HG02970 (cell line): ENCODE results near the gene SRSF3.
"Not testable (repeated sequence)": the region's sequence is repeated elsewhere in the genome, so short reads cannot be mapped to it uniquely, and the experiment has no call there.

ENCODE experiments used
- ATAC-seq: cut with Tn5 transposase; IDR thresholded peaks from one replicate; pipeline ENCODE4 v1.9.1; 2021; ENCODE audit warnings: mild to moderate bottlenecking, moderate library complexity, moderate number of reproducible peaks; ENCODE audit not compliant: unreplicated experiment, low FRiP score

The SRSF3 gene

DNA sequence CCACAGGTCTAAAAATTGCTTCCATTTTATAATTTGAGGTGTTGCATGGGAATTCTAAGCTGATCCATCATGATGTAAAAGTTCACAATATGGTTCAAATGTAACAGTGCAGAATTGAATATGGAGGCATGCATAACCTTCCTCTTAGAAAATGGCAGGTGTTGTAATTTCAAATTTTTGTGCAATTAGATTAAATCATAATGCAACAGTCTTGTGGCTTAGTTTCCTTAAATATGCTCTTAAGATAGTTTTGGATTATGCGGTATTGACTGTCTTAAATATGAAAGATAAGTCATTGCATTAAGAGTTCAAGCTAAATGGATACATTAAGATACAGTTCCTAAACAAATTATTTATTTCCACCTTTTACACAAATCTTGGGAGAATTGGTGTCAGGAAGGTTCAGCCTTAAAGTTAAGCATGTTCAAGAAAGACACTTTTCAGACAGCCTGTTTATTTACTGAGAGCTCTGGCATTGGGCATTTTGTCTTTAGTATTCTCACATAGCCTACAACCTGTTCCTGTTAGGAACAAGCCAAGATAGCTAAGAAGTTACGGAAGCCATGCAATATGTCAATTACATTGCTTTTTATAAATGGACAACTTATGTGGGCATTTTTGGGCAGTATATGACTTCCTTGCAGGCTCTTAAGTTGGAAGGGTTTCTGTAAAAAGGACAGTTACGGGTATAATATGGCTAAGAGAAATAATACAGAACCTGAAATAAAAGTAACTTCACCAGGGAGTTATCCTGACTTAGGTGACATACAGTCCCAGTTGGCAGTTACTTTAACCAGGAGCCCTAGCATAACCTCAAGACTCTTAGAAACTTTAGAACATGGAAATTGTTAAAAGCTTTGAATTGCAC lies 9.3 kb downstream of the SRSF3 start:
- no peak for ATAC-seq

DNA sequence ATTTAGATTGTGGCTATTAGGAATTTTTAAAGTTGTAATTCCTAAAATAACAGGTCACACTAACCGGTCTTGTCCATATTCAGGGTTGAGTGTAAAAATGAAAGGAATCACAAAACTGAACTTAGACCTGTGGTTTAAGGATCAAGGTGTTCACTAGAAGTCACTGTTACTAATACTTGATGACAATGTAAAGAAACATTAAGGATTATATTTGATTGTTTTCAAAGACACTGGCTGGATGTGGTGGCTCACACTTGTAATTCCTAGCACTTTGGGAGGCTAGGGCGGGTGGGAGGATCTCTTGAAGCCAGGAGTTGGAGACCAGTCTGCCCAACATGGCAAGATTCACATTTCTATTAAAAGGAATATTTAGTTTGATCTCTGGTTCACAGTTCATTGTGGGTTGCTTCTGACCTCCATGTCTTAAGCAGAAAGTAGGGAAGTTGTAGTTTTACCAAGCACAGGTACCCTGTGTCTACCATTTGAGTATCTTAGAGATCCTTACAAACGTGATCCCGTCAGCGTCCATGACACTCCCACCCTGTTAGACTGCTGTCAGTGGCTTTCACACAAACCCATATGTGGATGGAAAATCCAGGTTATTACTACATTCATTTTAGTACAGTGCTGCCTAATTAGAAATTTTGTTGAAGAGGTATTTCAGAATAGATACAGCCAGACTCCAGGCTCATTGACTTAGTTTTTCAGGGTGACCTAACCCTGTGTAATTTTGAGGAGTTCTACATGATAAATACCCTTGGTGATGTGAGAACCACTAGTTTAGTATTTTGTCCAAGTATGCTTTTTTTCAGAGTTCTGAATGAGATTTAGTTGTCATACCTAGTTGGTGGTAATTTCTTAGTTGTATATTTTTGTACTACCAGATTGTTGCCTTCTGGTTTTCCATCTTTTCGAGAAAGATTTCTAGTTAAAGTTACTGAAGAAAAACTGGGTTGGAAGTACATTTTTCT lies 10.2 kb downstream of the SRSF3 start:
- no peak for ATAC-seq

- ATAC-seq: no peak
Measured at GRCh38 chr6:36605143-36605542, 11.0 kb downstream of the SRSF3 start.

GRCh38 chr6:36605560-36606391 lies 11.6 kb downstream of the SRSF3 start:
- ATAC-seq: no peak

DNA sequence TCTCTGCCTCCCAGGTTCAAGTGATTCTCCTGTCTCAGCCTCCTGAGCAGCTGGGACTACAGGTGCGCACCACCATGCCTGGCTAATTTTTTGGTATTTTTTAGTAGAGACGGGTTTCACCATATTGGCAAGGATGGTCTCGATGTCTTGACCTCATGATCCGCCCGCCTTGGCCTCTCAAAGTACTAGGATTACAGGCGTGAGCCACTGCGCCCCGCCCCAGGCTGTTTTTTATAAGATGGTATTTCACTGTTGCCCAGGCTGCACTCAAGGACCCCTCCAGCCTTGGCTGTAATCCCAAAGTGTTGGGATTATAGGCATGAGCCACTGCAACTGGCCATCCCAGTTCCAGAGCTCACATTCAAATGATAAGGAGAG lies 13.1 kb downstream of the SRSF3 start:
- not testable (repeated sequence) for ATAC-seq

DNA sequence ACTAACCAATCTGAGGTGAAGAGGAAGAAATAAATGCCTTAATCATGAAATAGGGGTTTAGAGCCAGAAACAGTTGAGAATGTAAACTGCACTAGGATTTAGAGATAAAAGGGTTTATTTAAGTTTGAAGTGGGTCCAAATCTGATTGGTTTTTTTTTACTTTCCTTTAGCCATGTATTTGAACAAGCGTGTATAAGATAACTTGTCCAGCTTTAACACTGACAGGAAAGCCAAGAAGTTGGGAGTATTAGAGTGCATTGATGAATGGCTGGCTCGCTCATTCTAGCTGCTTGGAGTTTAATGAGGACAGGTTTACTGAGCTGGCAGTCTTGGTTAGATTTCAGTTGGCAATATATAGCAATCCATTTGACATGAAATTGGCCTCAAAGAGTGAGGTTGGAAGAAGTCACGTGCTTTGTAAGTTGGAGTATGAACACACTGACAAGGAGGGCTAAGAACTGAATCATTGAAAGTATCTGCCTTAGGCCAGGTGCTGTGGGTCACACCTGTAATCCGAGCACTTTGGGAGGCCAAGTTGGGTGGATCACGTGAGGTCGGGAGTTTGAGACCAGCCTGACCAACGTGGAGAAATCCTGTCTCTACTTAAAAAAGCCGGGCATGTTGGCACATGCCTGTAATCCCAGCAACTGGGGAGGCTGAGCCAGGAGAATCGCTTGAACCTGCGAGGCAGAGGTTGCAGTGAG lies 13.7 kb downstream of the SRSF3 start:
- no peak for ATAC-seq

GRCh38 chr6:36608788-36609563 lies 14.8 kb downstream of the SRSF3 start:
- no peak for ATAC-seq

DNA sequence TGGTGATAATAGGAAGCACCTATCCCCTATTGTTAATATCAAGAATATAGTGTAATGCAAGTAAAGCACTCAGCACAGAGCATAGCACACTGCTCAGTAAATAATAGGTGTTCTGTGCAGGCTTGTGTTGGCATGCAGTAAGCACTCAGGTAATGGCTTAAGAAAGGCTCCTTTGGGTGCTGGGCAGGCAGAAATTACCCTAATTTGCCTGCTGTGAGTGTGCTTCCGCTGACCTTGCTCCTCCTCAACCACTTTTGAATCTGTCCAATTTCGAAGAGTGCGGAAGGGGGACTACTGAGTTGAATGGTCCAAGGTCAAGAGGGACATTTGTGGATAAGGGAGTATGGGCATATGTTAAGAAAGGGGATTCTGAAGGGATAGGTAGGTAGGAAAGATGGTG lies 15.4 kb downstream of the SRSF3 start:
- no peak for ATAC-seq

DNA sequence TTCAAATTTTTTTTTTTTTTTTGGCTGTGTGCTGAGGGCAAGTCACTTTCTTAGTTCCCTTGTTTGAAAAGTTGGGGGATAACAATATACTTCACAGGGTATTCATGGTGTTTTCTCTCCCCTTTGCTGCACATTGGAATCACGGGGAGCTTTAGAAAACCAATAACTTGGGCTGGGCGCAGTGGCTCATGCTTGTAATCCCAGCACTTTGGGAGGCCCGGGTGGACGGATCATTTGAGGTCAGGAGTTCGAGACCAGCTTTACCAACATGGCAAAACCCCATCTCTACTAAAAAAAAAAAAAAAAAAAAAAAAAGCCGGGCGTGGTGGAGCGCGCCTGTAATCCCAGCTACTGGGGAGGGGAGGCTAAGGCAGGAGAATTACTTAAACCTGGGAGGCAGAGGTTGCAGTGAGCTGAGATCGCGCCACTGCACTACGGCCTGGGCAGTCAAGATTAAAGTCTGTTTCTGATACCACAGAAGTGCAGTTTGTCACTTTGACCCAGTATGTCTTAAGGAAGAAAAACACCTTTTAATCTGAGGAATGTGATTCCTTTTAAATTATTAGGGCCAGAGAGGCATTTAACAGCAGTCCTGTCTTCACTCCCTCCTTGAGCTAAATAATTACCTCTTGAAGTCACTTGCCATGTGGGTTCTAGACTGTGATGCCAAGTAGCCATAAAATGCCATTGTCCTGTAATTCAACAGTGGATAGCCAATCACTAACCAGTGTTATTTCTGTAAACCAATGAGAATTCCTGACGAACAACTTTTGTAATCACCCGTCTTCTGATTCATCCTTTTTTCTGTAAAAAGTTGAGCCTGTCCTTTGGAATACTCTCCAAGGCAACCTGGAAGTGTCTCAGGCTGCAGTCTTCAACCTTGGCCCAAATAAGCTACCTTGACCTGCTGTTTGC lies 16.1 kb downstream of the SRSF3 start:
- no peak for ATAC-seq

GRCh38 chr6:36610956-36611336 lies 16.8 kb downstream of the SRSF3 start:
- ATAC-seq: no peak

GRCh38 chr6:36611679-36612078 lies 17.5 kb downstream of the SRSF3 start:
- ATAC-seq: not testable (repeated sequence)

- ATAC-seq: no peak
Measured at GRCh38 chr6:36612101-36612625, 18.0 kb downstream of the SRSF3 start.

- no peak for ATAC-seq
Measured at GRCh38 chr6:36613200-36613995, 19.2 kb downstream of the SRSF3 start.

DNA sequence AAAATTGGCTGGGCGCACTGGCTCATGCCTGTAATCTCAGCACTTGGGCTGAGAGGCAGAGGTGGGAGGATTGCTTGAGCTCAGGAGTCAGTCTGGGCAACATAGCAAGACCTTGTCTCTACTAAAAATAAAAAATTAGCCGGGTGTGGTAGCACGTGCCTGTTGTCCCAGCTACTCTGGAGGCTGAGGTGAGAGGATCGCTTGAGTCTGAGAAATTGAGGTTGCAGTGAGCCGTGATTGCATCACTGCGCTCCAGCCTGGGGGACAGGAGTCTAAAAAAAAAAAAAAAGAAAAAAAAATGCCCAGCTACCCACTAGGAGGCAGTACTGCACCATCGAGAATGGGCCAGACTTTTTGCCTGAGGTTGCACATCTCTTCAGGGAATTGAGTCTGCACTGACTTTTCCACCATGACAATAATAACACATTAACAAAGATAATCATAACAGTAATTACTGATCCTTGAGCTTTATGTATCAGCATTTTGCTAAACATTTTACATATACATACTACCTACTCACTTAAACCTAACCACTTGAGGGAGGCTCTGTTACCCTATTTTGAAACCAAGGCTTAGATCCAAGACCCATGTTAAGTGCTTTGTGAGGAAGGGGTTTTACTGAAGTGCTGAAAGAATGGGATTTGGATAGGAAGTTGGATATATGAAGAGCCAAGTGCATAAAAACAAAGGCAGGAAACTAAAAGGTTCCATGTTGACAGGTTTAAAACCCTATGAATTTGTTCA lies 21.0 kb downstream of the SRSF3 start:
- ATAC-seq: no peak

DNA sequence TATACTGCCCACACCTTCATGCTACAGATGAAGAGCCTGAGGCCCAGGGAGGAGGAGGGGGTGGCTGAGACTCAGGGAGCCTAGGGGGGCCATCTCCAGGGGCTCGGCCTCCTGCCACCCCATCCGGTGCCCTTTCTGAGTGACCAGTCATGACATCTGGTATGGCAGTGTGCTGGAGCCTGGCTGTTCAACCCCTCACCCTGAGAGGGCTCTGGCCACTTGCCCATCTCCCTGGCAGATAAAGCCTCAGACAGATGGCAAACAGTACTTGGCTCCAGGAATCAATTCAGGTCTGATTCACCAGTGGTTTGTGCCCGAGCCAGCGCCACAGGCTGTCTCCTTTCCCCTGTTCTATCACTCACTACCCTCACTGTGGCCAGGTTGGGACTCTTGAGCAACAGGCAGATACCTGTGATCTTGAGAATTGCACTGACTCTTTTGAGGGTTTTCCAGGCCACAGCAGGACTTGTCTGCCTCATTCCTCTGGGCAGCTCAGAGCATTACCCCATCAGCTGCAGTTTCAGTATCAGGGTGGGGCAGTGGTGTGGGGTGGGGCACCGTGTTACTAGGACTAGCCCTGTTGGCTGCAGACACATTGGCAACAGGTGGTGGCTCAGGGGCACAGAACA lies 22.8 kb downstream of the SRSF3 start:
- ATAC-seq: no peak
